WERI-Rb-1 (cell line): ENCODE data around the gene FFAR3.

ENCODE experiments used
- DNase-seq: peaks from one replicate; pipeline ENCODE4 v3.0.0-alpha.2; 2020
- H3K27ac ChIP-seq: fragments of 250-450 bp; sonication (Bioruptor Pico); 2 replicates; pipeline ENCODE4 v1.5.1; 2020; ENCODE audit warnings: mild to moderate bottlenecking, moderate library complexity
- H3K27me3 ChIP-seq: fragments of 250-450 bp; sonication (Bioruptor Pico); 2 replicates; pipeline ENCODE4 v1.5.1; 2021; ENCODE audit warnings: mild to moderate bottlenecking, low read depth, moderate library complexity; ENCODE audit not compliant: insufficient read depth, severe bottlenecking
- H3K36me3 ChIP-seq: fragments of 250-450 bp; sonication (Bioruptor Pico); 2 replicates; pipeline ENCODE4 v1.5.1; 2020; ENCODE audit warnings: mild to moderate bottlenecking, moderate library complexity
- H3K4me3 ChIP-seq: 2 replicates; pipeline ENCODE4 v1.5.1; 2011; ENCODE audit warnings: low read depth, mild to moderate bottlenecking, control low read depth, low read length
- H3K9me3 ChIP-seq: fragments of 250-450 bp; sonication (Bioruptor Pico); 2 replicates; pipeline ENCODE4 v1.5.1; 2021; ENCODE audit warnings: mild to moderate bottlenecking, moderate library complexity; ENCODE audit not compliant: severe bottlenecking
- TF ChIP-seq, protein P1 (sequence below): IDR thresholded peaks from 2 replicates; pipeline ENCODE4 v1.5.1; 2011; ENCODE audit warnings: low read depth, mild to moderate bottlenecking, control low read depth, inconsistent platforms, low read length

The FFAR3 gene

DNA sequence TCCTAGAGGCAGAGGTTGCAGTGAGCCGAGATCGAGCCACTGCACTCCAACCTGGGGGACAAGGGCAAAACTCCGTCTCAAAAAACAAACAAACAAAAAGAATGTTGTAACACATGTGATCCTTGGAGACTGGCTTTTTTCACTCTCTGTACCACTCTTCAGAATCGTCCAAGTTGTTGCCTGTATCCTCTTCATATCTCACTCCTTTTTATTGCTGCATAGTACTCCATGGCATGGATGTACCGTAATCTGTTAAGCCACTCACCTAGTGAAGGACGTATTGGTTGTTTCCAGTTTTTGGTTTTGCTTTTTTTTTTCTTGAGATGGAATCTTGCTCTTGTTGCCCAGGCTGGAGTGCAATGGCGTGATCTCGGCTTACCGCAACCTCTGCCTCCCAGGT is 36.2 kb upstream of the FFAR3 start:
- Histone ChIP-seq H3K9me3 (no peaks in the 10 kb centered on the region), H3K36me3 (no peaks in the 10 kb centered on the region), H3K27me3 (no peaks in the 10 kb centered on the region), H3K27ac (no peak overlapping the region), H3K4me3 (no peak overlapping the region)
- no peak for DNase-seq
- TF ChIP-seq, protein P1, sequence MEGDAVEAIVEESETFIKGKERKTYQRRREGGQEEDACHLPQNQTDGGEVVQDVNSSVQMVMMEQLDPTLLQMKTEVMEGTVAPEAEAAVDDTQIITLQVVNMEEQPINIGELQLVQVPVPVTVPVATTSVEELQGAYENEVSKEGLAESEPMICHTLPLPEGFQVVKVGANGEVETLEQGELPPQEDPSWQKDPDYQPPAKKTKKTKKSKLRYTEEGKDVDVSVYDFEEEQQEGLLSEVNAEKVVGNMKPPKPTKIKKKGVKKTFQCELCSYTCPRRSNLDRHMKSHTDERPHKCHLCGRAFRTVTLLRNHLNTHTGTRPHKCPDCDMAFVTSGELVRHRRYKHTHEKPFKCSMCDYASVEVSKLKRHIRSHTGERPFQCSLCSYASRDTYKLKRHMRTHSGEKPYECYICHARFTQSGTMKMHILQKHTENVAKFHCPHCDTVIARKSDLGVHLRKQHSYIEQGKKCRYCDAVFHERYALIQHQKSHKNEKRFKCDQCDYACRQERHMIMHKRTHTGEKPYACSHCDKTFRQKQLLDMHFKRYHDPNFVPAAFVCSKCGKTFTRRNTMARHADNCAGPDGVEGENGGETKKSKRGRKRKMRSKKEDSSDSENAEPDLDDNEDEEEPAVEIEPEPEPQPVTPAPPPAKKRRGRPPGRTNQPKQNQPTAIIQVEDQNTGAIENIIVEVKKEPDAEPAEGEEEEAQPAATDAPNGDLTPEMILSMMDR = no peak

DNA sequence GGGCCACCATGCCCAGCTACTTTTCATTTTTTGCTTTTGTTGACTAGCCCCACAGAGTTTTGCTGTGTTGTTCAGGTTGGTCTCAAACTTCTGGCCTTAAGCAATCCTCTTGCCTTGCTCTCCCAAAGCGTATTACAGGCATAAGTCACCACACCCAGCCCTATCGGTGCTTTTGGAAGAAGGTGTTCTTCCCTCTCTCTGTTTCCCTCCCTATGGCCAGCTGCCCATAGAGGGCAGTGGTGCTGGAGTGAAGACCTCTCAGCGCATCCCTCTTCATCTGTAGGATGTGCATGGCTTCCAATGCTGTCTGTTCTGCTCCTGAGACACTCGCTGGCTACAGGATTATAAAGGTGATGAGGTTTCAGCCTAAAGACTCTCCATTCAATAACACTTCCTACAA is 30.6 kb upstream of the FFAR3 start:
- TF ChIP-seq, protein P1 = peak; percentile 69
- Histone ChIP-seq H3K27ac (no peak overlapping the region), H3K4me3 (no peak overlapping the region)

DNA sequence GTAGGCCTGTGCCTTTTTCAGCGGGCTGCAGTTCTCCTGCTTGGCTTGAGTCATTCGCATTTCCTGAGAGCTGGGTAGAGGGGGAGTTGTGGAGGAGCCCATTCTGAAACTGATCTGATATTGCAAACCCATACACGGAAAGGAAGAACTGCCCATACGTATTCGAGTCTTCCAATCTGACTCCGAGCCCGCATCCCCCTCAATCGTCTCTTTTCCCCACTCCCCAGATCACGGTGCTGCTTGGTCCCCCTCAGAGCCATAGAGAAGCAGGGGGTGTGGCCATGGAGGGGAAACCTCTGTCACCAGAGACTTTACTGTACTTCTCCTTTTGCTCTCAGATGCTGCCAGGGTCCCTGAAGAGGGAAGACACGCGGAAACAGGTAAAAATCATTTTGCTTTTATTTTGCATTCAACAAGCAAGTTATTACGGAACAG is 29.4 kb upstream of the FFAR3 start, which contains the start of gene CD22:
TSS of gene CD22 (plus strand) at position 337 of the 435 bp plus-strand sequence. CDS start 2,854 bp downstream, outside the sequence.
- Histone ChIP-seq H3K9me3 (no peaks in the 10 kb centered on the region), H3K27me3 (no peaks in the 10 kb centered on the region), H3K36me3 (no peaks in the 10 kb centered on the region), H3K27ac (no peak within 1 kb of the TSS), H3K4me3 (no peak within 1 kb of the TSS)
- TF ChIP-seq, protein P1 = no peak
- DNase-seq = no peak

More for the DNA sequence above, 30.6 kb upstream of the FFAR3 start:
- no peaks in the 10 kb centered on the region for H3K27me3 ChIP-seq
- H3K36me3 ChIP-seq = no peaks in the 10 kb centered on the region
- DNase-seq = peak; percentile 50
- no peaks in the 10 kb centered on the region for H3K9me3 ChIP-seq

DNA sequence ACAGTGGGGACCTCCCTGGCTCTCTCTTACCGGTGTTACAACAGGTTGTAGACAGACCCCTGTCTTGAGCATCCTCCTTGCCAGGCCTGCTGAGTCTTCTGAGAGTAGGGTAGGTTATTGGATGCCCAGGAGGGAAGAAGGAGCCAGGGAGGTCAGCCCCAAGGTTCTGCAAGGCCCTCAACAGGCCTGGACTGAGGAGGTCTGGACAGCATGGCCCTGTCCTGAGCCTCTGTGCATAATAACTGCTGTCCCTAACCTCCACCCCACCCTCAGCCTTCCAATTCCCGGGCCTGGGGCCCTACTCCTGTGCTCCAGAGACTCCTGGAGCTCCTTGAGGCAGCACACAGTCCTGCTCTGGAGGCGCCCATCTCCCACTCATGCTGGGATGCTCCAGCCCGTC is 28.9 kb upstream of the FFAR3 start:
- Histone ChIP-seq H3K4me3 (no peak overlapping the region), H3K27ac (no peak overlapping the region)
- TF ChIP-seq, protein P1 = no peak

DNA sequence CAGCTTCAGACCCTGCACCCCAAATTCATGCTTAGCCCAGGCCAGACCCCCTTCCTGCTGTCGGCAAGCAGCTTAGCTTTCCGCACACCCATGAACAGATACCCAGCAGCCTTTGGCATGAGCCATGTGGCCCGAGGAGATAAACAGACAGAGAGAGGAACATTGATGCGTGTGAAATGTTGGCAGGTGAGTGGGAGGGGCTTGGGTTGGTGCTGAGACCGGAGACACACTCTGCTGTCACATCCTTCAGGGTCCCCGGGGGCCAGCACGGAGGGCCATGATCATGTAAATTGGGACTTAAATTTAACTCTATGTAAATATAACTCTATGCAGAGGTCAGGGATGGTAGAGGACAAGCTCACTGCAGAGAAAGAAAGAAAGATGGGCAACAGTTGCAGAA is 27.8 kb upstream of the FFAR3 start:
- H3K27ac ChIP-seq = no peak overlapping the region
- H3K27me3 ChIP-seq = no peaks in the 10 kb centered on the region
- no peak for DNase-seq

More for the DNA sequence above, 28.9 kb upstream of the FFAR3 start:
- Histone ChIP-seq H3K36me3 (no peaks in the 10 kb centered on the region), H3K27me3 (no peaks in the 10 kb centered on the region), H3K9me3 (no peaks in the 10 kb centered on the region)
- DNase-seq = no peak

More for the DNA sequence above, 27.8 kb upstream of the FFAR3 start:
- H3K4me3 ChIP-seq = no peak overlapping the region
- H3K36me3 ChIP-seq = no peaks in the 10 kb centered on the region
- TF ChIP-seq, protein P1 = no peak
- no peaks in the 10 kb centered on the region for H3K9me3 ChIP-seq
